Smooth muscle cell of the pulmonary artery (primary cell): ENCODE measurements around the gene KHDC3L. TPM values are rescaled to one million over a fixed set of nuclear protein-coding genes. Genes with fewer than 3 reads are reported as not detected.

ENCODE experiments used
- total RNA-seq: library from RNA; depleted of rRNA; stranded (reverse); fragments of >200 nt; gene quantifications from 2 replicates; pipeline ENCODE4 v1.2.3, GENCODE V29; 2014

Gene KHDC3L
- total RNA-seq: not detected in 2 replicates

GRCh38 chr6:73362358-73362757 lies at the start of gene KHDC3L:
TSS of gene KHDC3L (plus strand) at chr6:73362658. CDS start at chr6:73362730, 72 bp downstream.

GRCh38 chr6:73353636-73354593 lies 8.5 kb upstream of the KHDC3L start, which contains the start of gene DPPA5:
TSS of gene DPPA5 (minus strand) at chr6:73354276. CDS start at chr6:73354225, 51 bp downstream.

GRCh38 chr6:73369563-73369962 lies 7.1 kb downstream of the KHDC3L start, which contains the start of gene OOEP:
TSS of gene OOEP (minus strand) at chr6:73369897. CDS start at chr6:73369792, 105 bp downstream.

GRCh38 chr6:73394577-73395354 lies 32.3 kb downstream of the KHDC3L start, which contains the start of gene DDX43:
TSS of gene DDX43 (plus strand) at chr6:73394828. CDS start at chr6:73394906, 78 bp downstream.

Other genes starting within 250 kb of the KHDC3L start
- gene KHDC1L, start 137.2 kb upstream of the KHDC3L start, total RNA-seq: not detected in 2 replicates
- 3.5 TPM in 2 replicates for gene KHDC1, start 99.5 kb upstream of the KHDC3L start, total RNA-seq
- not detected in 2 replicates for gene DPPA5, start 8.4 kb upstream of the KHDC3L start, total RNA-seq
- gene OOEP, start 7.2 kb downstream of the KHDC3L start, total RNA-seq: 0.13 and 0.30 TPM in 2 replicates
- 2.8 and 4.9 TPM in 2 replicates for gene DDX43, start 32.2 kb downstream of the KHDC3L start, total RNA-seq
- 3.3 and 4.9 TPM in 2 replicates for gene CGAS, start 89.6 kb downstream of the KHDC3L start, total RNA-seq
- gene MTO1, start 99.1 kb downstream of the KHDC3L start, total RNA-seq: 31.1 and 34.3 TPM in 2 replicates
- 21,283 and 23,677 TPM in 2 replicates for gene EEF1A1, start 158.4 kb downstream of the KHDC3L start, total RNA-seq